SK-N-MC (cell line): ENCODE data around the gene TAGLN3.

Experiments
- EZH2 ChIP-seq: fragments of 200-600 bp; sonication (generic); IDR thresholded peaks from one replicate; pipeline ENCODE4 v1.6.1; 2017; ENCODE audit warnings: antibody characterized with exemption
- POLR2AphosphoS5 ChIP-seq: IDR thresholded peaks from 2 replicates; pipeline ENCODE4 v1.6.1; 2012; ENCODE audit warnings: mild to moderate bottlenecking, low read depth, low read length, borderline replicate concordance

DNA sequence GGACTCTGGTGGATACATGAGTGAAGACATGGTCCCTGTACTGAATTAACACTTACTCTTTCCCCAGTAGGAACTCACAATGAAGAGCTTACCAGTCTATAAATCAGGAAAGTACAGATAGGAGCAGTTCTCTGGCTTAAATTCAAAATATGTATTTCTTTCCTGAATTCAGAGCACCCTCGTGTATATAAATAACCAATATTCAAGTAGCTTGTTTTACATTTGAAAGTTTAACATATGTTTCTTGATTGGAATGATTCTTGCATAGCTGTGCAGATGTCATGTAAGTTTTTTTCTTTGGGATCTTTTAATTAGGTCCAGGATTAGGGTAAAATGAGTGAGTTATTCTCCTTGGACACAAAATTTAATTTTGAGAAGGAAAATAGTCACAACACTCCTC is 21.0 kb downstream of the TAGLN3 start:
- TF ChIP-seq EZH2 (no peak), POLR2AphosphoS5 (no peak)
